GM18868 (cell line): ENCODE measurements around the gene CDH13.

Experiments
- ATAC-seq: cut with Tn5 transposase; IDR thresholded peaks from one replicate; pipeline ENCODE4 v1.9.1; 2021; ENCODE audit warnings: mild to moderate bottlenecking, moderate library complexity; ENCODE audit not compliant: unreplicated experiment

CDH13 gene

DNA sequence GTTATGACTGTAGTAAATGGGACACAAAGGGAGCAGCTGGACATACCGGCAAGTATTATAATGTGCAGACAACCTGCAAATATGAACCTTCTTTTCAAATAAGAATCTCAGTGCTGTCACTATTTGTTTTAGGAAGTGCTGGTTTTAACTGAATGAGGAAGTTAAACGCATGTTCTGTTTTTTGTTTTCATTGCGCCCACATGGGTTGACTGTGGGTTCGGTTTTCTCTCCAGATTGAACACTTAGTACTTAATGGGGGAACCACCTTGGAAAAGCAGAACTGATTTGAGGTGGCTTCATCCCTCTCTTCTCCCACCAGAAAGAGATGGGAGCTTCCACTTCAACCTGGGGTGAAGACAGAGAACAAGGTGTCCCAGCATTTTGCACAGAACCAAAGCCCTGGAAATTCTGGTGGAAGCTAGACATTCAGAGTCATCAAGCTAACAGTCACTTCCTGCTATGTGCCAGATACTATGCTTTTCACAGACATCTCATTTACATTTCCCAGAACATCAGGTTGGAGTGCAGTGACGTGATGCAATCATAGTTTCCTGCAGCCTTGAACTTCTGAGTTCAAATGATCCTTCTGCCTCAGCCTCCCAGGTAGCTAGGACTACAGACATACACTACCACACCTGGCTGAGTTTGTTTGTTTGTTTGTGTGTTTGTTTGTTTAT is 149.8 kb downstream of the CDH13 start:
- peak; percentile 51 for ATAC-seq

DNA sequence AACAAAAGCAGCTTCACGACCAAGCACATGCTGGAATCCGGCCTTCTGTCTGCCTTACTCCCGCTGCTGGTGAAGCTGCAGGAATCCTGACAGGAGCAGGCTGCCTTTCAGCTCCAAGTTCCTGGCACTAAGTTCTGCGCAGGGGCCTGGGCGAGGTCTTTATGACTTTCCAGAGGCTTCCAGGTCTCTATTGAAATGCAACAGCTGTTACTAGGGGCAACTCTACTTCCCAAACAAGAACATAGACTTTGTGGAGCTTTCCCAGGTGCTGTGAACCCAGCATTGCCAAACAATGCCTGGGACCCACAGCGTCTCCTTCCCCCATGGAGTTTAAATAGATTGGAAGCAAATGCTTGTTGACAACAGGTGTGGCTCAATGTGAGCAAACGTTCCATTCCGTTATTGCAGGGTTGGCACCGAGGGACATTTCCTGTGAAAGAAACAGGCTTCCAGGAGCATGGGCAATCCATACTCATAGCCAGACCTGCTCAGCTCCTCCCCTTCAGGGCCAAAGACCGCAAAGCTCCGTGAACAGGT is 156.0 kb downstream of the CDH13 start:
- no peak for ATAC-seq

DNA sequence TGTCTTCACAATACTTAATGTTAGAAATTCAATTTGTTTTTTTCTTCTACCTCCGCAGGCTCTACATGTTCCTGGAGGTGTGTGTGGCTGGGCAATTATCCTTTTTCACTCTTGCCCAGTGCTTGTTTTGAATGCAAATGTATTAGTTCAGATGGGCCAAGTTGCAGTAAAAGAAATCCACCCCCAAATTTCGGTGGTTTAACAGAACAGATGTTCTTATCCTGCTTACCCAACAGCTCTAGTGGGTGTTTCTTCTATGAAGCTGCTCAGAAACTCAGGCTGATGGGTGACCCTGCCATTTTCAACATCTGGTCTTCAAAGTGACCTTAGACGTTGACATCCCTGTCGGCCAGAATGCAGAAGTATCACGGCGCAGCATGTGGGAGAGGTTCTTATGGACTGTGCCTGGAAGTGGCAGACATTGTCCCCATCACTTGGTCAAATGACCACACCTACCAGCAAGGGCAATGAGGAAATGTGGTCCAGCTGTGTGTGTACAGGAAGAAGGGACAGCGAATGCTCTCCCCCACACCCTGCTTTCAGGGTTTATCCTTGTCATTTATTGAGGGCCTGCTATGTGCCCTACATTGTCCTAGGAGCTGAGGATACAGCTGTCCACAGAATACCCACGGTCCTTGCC is 157.3 kb downstream of the CDH13 start:
- ATAC-seq: no peak

DNA sequence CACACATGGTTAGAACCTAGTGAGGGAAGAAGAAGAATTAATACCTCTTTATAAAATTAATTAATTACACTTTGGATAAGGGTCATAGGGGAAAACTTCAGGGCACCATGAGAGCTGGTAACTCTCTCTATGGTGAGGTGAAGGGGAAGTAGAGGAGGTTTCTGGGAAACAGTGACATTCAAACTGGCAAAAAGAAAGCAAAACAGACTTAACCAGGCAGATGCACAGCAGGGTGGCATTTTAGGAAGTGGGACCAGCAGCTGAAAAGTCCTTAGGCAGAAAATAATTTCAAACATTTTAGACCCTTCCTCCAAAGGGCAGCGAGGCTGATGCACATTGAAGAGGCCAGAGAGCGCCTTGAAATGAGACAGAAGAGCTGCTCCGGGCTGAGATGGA is 157.8 kb downstream of the CDH13 start:
- no peak for ATAC-seq

DNA sequence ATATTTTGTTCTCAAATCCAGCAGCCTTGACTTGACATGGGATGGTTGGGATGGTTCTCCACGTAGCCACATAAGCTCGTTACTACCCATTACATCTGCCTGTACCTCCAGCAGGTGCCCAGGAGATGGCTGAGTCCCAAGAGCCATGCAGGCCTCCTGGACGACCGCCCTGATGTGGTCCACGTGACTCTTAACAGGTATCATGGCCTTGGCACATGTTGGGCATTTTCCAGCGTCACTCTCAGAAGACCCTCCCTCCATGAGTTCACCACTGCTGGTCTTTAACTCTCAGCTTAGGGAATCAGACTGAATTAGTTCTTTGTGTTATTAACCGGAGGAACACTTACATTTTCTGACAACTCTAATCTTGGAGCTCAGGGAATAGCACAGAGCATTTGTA is 161.5 kb downstream of the CDH13 start:
- ATAC-seq: no peak

DNA sequence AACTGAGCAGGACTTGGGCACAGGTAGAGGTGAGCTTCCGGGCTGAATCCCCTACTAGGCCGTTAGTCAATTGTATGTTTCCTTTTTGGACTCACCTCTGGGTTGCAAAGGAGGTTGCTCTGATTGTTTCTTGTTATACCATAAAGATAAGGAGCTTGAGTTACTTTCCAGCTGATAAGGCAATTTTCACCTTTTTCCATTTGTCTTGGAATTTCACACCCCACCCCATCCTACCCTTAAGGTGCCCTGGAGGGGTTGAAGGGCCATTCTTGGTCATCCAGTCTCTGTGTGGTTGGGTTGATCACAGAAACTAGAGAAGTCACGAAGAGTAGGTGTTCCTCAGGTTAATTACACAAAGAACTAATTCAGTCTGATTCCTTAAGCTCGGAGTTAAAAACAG is 162.2 kb downstream of the CDH13 start:
- ATAC-seq: no peak

DNA sequence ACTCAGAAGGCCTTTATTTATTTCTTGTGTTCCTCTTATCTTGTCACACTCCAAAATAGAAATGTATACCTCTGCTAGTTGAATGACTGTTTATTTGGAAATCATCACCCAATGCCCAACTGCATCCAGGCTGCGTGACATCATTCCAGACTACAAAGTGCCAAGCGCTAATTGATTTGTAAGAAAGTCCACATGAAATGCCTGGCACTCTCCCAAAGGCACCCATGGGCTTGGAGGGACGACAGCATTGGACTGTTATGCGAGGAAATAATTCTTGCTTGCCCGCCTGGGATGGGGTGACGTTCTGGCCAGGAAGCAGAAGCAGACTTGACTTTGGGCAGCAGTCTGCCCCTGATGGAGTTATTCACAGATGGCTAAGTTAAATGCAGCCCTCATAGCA is 165.9 kb downstream of the CDH13 start:
- no peak for ATAC-seq

DNA sequence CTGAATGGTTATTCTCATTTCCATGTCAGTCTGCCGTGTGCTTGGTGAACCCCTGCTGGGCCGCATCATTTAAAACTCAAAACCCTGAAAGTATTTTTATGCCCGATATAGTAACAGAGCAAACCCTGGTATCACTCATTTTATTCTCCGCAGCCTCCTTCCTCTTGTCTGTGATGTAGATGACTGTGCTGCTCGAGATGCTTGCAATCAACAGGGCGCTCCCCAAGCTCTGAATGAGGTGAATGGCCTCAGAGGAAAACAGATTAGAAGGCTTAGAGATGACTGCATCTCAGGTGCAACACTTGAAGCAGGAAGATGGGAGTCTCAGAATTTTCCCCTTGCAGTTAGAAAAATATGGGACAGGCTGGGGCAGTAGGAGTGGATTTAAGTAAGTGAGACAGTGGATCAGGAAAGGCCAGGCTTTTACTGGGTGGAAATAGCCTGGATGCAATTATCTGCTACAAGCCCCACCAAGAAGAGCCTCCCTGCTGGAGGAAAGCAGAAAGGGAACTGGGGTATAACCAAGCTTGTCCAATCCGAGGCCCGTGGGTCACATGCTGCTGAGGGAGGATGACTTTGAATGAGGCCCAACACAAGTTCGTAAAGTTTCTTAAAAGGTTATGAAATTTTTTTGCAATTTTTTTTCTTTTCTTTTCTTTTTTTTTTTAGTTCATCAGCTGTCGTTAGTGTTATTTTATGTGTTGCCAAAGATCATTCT is 166.9 kb downstream of the CDH13 start:
- no peak for ATAC-seq

DNA sequence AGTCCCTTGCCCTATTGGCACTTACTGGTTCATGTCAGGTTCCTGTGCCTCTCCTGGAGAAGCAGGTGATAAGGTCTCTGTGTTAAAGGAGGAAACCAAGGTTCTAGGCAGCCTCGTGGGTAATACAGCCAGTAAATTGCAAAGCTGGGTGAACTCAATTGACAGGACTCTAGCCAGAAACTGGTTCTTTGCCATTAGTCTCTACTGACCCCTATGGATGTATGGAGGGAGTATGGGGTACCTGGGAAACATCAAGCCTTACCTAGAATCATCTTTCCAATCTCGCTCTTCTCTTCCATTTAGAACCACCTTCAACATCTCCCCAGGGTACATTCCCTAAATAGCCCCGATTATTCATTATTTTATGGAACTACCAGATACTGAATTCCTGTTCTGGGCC is 169.3 kb downstream of the CDH13 start:
- no peak for ATAC-seq

DNA sequence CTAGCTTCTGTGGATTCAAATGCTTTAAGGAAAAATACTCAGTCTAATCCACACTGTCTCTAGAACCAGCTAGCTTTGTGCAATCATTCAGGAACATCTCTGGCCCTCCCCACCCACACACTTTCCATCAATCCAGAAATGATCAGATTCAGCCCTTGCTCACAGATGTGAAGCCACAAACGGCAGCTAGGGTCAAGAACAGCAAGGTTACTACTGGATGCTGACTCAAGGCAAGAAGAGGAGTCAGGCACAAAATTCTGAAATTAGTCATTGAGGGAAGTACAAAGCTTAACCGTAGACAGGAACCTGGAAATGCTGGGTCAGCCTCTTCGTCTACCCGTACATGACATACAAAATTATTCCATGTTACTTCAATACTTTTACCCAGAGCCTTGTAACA is 174.6 kb downstream of the CDH13 start:
- no peak for ATAC-seq

DNA sequence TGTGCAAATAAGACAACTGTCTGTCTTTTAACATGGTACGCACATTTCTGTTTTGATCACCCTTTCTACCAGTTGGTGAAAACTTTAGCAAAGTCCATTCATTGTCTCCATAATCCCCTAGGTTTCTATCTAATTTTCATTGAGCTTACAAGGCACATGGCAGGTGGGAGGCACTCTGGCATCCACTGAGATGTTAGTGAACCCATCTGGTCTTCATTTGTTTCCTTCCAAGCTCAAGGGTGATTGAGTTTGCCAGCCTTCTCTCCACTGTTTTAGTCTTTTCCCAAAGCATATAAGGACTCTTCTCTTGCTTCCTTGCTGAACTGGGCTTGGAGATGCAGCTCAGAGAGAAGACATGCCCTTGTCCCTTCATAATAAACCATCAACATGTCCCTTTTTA is 179.1 kb downstream of the CDH13 start:
- ATAC-seq: no peak

DNA sequence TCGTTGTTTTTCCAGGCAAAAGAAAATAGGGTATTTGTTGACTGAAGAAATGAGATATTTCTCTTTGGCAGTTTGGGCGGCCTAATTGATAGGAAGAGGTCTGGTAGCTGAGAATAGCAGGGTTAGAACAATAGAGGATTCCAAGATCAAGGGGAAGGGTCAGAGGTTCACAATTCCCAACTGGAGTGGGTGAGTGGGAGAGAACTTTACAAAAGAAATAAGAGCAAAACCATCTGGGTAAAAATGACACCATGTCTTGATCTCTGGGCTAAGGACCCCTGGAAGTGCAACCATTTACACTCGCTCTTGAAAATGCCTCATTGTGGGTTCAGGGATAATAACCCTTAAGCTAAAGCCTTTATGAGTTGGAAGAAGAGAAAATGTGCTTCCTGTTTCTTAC is 180.5 kb downstream of the CDH13 start:
- ATAC-seq: no peak

DNA sequence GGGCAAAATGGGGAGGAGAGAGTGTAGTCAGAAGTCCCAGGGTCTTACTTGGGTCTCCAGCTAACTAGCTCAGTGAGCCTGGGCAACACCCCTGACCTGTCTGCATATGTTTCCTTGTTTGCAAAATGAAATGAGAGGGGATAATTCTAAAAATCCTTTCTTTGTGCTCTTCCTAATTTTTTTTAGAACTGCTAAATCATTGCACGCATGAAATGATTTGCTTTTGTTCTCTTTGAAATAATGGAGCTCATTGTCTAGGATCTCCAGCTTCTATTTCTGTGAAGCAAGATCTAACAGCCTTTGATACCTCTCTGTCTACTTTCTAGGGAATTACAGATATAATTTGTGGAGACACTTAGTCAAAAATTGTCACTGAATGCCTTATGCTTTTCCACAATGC is 181.3 kb downstream of the CDH13 start:
- no peak for ATAC-seq

DNA sequence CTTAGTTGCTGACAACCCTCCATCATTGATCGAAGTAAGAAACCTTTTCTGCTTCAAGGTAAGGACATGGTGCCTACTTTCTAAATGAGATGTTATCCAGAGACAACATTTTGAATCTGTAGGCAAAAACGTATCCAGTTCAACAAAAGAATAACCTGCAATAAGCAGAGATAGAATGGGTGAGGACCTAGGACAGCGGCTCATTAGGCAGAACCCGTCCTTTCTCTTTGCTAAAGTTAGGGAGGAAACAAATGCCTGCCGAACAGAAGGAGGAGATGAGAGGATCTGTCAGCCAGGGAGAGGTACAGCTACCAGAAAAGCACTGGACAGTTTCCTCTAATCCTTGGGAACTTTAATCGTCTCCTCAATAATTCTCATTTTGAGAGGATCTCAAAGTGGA is 183.3 kb downstream of the CDH13 start:
- ATAC-seq: no peak

DNA sequence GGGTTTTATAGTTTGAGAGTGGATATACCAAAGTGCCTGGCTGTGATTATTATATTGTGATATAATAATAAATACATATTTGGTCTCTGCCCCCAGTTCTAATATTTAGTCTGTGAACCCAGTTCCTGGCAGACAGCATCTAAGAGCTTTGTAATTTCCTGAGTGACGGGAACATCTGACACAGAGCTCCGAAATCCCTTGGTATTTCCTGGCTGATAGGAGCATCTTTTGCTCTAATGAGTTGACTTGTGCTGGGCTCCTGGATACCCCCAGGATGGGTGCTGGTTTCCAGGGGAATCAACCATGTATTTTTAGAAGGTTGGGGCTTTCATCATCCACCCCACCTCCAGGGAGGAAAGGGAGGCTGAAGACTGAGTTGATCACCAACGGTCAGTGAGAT is 187.3 kb downstream of the CDH13 start:
- ATAC-seq: no peak

DNA sequence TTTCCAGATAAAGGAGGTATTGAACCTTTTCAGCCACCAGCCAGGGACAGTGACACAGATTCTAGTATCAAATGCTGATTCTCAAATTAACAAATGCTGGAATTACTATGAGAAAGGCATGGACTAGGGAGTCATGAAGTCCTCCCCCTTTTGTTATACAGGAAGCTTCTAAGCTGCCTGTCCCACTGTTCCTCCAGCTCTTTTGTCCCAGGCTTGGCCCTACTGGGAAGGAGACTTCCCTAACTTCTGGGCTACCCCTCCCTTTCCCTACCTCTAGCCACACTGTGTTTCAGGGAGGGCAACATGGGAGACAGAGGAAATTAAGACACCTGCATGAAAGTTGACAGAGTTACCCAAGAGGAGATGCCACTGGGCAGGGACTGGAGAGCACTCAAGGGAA is 192.5 kb downstream of the CDH13 start:
- ATAC-seq: no peak

DNA sequence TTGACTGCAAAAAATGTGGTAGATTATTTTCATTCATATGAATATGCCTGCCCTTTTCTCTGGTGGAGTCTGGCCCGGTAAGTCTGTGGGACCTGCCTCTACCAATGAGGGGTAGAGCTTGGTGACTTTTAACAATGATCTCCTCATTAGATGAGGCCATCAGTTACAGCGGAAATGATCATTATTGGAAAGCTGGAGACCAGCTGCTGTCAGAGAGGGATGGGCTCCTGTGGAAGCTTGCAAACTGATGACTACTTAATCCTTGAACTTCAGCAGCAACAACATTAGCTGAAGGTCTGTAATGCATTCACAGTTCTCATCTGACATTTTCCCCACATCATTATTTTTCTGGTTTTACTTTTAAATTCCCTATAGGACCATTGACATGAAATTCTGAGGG is 194.1 kb downstream of the CDH13 start:
- no peak for ATAC-seq

DNA sequence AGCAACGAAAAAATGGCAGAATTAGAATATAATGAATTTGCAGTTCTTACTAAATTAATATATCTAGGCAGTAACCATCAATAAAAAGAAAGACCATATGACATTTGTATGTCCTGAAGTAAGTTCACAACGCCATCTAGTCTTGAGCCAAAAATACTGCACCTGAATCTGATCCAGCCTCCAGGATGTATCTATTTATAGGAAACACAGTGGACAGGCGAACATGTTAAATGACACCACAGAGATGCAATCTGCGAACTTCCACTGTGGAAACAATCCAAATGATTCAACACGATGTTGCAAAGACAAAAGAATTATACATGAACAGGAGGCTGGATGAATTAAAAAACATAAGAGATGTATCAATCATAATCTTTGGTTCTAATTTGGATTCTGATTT is 197.6 kb downstream of the CDH13 start:
- ATAC-seq: no peak

DNA sequence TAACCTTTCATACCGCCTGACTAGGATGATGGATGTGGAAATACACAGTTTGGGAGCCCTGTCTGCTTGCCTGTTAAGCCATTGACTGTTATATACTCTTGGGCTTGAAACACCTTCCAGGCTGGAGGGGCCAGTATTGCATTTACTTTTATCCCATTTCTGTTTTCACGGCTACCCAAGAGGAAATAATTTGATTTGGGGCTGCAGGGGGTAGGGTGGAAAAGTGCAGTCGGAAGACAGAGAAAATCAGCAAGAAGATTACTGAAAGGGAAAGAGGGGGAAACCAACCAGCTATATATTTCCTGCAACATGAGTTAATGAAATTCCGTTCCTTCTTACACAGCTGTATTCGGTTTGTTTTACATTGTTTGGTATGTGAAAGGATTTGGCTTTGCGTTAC is 202.5 kb downstream of the CDH13 start:
- ATAC-seq: no peak

DNA sequence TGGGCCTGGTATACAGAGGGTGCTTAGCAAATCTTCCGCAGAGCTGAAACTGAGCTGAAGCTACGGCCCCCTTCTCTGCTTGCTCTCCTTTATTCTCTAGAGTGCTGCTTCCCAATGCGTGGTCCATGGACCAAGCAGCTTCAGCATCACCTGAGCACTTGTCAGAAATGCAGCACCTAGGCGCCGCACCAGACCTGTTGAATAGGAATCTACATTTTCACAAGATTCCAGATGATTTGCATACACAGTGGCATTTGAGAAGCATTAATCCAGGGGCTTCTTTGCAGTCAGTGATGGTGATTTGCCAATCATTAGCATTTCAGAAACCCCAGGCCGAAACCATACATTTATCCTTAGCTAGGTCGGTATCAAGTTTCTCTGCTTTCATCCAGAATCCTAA is 204.2 kb downstream of the CDH13 start:
- ATAC-seq: no peak

DNA sequence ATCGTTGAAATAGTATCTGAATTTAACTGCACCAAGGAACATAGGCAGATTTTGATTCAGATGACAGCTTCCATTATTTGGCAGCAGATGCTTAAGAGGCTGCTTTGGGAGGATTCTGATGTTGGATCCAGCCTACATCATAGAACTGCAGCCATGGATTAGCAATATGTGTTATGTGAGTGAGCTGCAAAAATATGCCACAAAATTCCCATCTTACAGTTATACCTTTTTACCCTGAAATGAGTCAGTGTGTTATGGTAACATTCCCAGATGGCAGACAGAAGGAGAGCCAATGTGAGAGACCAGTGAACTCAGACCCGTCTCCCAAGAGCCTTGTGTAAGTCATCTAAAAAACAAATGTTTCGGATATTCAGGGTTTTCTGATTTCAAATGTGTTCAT is 206.1 kb downstream of the CDH13 start:
- no peak for ATAC-seq

DNA sequence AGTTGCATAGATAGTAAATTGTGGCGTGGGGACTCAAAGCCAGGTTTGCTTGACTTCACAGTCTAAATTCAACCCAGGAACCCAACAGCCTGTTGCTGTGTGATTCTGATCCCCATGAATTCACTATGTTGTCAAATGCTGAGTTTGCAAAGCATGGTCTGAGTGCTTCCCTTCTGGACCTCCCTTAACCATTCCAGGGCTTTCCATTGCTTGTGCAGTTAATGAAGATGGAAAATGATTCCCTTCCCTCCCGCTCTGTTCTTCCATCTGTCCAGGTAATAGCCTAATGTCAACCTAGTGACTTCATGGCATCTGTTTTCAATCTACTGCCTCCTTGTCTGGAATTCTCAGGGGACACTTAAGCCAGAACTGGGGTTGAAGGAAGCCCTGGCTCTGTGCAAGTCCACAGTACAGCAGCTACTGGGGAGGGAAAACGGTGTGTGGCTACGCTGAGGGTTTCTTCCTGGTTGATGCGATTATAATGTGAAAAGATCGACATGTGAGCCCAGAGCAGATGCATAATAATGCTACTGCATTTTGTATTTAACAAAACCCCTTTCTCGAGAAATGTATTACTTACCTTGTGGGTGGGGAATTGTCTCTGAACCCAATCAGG is 206.7 kb downstream of the CDH13 start:
- no peak for ATAC-seq
